Testis (tissue), 2 donors: Measurements from ENCODE around the gene TBC1D19.

ENCODE experiments used
- POLR2A ChIP-seq: fragments of 450-650 bp; IDR thresholded peaks from one replicate; pipeline ENCODE4 v1.6.1; 2017; ENCODE audit warnings: antibody characterized with exemption, mild to moderate bottlenecking, moderate library complexity
- TF ChIP-seq, protein P1 (sequence below), 3 experiments: fragments of 450-650 bp in 2 of 3; fragments of 200-600 bp in 1 of 3; sonication (generic) in 1 of 3; IDR thresholded peaks; one replicate each; pipeline ENCODE4 v1.5.1; 2016 to 2019; ENCODE audit warnings: antibody characterized with exemption in 3 of 3, mild to moderate bottlenecking in 2 of 3, moderate library complexity in 1 of 3

DNA sequence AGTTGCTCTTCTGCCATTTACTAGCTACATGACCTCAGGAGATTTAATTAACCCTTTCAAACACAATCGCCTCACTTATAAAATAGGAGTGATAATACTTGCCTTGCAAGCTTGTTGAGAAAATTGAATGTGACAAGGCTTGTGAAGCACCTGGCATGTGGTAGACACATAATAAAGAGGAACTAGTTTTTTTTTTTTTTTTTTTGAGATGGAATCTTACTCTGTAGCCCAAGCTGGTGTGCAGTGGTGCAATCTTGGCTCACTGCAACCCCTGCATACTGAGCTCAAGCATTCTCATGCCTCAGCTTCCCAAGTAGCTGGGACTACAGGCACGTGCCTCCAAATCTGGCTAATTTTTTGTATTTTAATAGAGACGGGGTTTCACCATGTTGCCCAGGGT, 203.0 kb downstream of the TBC1D19 start:
- TF ChIP-seq, protein P1, sequence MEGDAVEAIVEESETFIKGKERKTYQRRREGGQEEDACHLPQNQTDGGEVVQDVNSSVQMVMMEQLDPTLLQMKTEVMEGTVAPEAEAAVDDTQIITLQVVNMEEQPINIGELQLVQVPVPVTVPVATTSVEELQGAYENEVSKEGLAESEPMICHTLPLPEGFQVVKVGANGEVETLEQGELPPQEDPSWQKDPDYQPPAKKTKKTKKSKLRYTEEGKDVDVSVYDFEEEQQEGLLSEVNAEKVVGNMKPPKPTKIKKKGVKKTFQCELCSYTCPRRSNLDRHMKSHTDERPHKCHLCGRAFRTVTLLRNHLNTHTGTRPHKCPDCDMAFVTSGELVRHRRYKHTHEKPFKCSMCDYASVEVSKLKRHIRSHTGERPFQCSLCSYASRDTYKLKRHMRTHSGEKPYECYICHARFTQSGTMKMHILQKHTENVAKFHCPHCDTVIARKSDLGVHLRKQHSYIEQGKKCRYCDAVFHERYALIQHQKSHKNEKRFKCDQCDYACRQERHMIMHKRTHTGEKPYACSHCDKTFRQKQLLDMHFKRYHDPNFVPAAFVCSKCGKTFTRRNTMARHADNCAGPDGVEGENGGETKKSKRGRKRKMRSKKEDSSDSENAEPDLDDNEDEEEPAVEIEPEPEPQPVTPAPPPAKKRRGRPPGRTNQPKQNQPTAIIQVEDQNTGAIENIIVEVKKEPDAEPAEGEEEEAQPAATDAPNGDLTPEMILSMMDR (IDR thresholded peaks at IDR 0.05), result no peak
- no peak for TF ChIP-seq POLR2A
